RWPE1 (cell line): ENCODE data around the gene CYYR1.

ENCODE experiments used
- CTCF ChIA-PET: fragments of 350-600 bp; sonication (Branson Sonifier 250); formaldehyde crosslinking; extraction: SDS; loops from one replicate; lab custom pipeline; 2021; lab: Yijun Ruan, JAX
- POLR2A ChIA-PET: fragments of 400-600 bp; formaldehyde crosslinking; extraction: SDS; loops from one replicate; lab custom pipeline; 2020; ENCODE audit warnings: antibody characterized with exemption; ENCODE audit not compliant: low non-redundant PET; lab: Yijun Ruan, JAX
- DNase-seq: peaks from one replicate; pipeline ENCODE4 v3.0.0; 2012; ENCODE audit warnings: low spot score
- H3K27ac ChIP-seq: fragments of 450-650 bp; 2 replicates; pipeline ENCODE4 v1.5.1; 2017
- TF ChIP-seq, protein P1 (sequence below): fragments of 450-650 bp; conservative IDR thresholded peaks from 2 replicates; pipeline ENCODE4 v1.5.1; 2017; ENCODE audit warnings: low read depth, mild to moderate bottlenecking

Gene CYYR1

DNA sequence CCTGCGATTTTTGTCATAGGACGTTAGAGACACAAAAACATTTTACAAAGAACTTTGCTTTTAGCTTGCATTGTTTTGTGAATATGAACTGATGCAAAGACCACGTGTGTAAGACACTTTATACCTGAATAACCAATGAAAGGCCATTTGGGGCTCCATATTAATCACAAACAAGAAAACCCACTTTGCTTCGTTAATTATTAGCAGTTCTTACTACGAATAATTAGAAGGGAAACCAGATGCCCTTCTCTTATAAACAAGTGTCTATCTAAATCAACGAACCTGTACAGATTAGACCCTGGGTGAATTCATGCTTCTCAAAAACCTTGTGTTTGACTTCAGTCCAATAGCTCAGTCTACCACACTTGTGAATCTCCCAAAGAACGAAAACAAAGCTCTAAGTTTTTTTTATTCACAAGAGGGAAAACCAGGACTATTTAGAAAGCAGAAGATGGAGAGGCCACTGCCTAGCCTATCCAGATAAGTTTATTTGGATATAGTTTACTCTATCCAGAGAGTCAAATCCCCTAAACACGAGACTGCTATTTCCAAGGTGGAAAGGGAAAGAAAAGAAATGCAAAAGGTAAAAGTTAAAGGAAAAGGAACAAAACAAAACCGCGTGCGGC lies 897 bp downstream of the CYYR1 start:
- ChIA-PET POLR2A (no interaction called here), CTCF (interaction anchor here (0.6 kb wide), 1 partner anchor 1750 kb away, joined by 4 read pairs; no protein-coding TSS in a partner anchor)
- TF ChIP-seq, protein P1, sequence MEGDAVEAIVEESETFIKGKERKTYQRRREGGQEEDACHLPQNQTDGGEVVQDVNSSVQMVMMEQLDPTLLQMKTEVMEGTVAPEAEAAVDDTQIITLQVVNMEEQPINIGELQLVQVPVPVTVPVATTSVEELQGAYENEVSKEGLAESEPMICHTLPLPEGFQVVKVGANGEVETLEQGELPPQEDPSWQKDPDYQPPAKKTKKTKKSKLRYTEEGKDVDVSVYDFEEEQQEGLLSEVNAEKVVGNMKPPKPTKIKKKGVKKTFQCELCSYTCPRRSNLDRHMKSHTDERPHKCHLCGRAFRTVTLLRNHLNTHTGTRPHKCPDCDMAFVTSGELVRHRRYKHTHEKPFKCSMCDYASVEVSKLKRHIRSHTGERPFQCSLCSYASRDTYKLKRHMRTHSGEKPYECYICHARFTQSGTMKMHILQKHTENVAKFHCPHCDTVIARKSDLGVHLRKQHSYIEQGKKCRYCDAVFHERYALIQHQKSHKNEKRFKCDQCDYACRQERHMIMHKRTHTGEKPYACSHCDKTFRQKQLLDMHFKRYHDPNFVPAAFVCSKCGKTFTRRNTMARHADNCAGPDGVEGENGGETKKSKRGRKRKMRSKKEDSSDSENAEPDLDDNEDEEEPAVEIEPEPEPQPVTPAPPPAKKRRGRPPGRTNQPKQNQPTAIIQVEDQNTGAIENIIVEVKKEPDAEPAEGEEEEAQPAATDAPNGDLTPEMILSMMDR: no peak
- DNase-seq: no peak
- peak overlapping the region; percentile 39; the same call in 1 of the 2 replicates for H3K27ac ChIP-seq

DNA sequence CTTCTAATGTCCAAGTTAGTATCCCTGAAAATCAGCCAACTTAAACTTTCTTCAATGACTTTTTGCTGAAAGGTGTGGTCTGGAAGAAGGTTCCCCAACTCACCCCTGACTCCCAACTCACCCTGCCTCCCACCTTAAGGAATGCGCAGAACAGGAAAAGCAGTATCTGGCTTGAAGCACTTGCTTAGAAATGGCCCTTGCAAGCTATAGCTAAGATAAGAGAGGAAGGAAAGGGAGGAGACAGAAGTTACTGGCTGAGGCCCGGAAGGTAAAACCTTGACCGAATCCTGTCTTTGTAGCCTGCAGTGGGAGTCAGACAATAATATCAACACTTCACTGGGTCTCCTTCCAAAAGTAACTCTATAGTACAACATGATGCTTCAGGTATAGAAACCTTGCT lies 2.9 kb downstream of the CYYR1 start:
- H3K27ac ChIP-seq: no peak overlapping the region
- ChIA-PET POLR2A (no interaction called here), CTCF (interaction anchor here (0.7 to 1.1 kb wide), 3 partner anchors 11 to 321 kb away, joined by 3 to 4 read pairs (median 4); no protein-coding TSS in a partner anchor)
- TF ChIP-seq, protein P1: no peak
- DNase-seq: no peak

DNA sequence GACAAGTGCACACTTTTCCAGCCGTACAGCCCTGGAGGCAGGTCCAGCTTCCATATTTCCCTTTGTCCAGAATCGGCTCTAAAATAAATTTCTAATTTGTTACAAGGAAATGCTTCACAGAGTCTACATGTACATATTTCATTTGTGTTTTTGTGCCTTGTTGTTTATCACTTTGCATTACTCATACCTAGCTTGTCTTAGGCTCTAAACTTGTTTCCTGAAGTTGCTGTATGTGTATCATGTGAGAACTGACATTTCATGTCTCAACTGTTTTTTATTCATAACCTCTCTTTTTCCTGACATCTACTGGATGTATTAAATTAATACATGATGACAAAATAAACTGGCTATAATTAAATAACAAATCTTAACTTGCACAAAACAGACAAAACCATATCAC lies 7.5 kb downstream of the CYYR1 start:
- H3K27ac ChIP-seq: no peak overlapping the region
- TF ChIP-seq, protein P1: no peak
- ChIA-PET POLR2A (no interaction called here), CTCF (no interaction called here)
- no peak for DNase-seq

DNA sequence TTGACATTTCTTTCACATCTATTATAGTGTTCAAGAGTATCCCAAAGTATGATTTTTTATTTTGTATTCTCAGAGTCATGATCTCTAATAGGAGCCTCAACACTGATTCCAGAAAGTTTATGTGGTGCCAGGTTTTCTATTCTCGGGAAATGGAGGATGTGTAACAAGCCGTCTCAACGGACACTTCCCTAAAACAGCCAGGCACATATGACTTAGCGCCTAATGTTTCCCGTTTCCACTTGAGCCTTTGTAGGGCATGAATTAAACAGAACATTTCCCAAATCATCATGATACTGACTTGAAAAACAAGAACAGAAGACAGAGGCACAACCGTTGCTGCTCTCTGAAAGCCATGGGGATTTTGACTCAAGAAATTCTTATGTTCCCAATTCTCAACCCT lies 8.0 kb downstream of the CYYR1 start:
- CTCF ChIA-PET: no interaction called here
- no peak for DNase-seq
- POLR2A ChIA-PET: no interaction called here
- TF ChIP-seq, protein P1: no peak
- H3K27ac ChIP-seq: no peak overlapping the region

DNA sequence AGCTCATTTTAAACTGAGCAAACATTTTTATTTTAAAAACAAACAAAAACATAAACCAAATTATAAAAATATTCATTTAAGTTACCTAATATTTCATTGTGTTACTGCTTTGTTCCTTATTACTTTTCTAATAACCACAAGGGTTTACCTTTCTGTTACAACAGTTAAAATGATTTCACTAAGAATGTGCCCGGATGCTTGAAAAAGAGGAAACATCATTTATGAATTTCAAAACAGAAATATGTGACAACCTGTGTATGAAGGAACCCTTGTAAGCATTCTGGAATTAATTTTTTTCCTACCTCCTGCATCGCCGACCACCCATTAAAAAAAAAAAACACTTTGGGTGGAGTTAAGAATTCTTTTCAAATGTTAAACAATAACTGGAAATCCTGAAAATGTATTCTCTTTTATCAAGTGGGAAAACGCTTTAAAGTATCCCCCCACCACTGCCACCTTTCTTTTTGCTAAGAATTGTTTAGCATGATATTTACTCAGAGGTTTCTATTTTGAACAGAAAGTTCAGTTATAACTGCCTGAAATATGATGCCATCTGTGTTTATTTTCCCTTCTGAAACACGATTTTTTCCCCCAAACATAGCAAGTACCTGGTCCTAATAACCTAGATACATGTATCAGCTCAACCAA lies 9.1 kb downstream of the CYYR1 start:
- POLR2A ChIA-PET: no interaction called here
- no peak for DNase-seq

DNA sequence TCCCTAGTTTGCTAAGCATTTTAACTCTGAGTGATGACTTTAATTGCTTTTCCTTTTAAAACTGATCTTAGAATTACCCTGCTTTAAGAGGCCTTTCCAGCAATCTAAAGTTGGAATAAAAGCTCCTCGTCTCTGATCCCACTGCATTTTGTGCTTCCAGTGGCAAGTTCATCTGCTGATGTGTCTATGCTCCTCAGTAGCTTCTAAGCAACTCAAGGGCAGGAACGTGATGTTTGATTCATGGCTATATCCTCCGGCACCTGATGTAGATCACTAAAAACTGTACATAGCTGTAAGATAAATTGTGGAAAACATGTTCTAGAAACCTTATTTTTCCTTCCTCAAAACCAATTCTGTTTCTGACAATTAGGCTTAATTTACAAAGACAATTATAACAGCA lies 12.5 kb downstream of the CYYR1 start:
- ChIA-PET CTCF (interaction anchor here (0.7 kb wide), 2 partner anchors 31 to 540 kb away, joined by 3 to 4 read pairs; no protein-coding TSS in a partner anchor), POLR2A (no interaction called here)
- no peak overlapping the region for H3K27ac ChIP-seq
- TF ChIP-seq, protein P1: no peak
- DNase-seq: no peak

More for the DNA sequence above, 9.1 kb downstream of the CYYR1 start:
- CTCF ChIA-PET: no interaction called here
- H3K27ac ChIP-seq: no peak overlapping the region
- TF ChIP-seq, protein P1: no peak
